ENCODE measurements around the gene KIF20B.

KIF20B gene, protein sequence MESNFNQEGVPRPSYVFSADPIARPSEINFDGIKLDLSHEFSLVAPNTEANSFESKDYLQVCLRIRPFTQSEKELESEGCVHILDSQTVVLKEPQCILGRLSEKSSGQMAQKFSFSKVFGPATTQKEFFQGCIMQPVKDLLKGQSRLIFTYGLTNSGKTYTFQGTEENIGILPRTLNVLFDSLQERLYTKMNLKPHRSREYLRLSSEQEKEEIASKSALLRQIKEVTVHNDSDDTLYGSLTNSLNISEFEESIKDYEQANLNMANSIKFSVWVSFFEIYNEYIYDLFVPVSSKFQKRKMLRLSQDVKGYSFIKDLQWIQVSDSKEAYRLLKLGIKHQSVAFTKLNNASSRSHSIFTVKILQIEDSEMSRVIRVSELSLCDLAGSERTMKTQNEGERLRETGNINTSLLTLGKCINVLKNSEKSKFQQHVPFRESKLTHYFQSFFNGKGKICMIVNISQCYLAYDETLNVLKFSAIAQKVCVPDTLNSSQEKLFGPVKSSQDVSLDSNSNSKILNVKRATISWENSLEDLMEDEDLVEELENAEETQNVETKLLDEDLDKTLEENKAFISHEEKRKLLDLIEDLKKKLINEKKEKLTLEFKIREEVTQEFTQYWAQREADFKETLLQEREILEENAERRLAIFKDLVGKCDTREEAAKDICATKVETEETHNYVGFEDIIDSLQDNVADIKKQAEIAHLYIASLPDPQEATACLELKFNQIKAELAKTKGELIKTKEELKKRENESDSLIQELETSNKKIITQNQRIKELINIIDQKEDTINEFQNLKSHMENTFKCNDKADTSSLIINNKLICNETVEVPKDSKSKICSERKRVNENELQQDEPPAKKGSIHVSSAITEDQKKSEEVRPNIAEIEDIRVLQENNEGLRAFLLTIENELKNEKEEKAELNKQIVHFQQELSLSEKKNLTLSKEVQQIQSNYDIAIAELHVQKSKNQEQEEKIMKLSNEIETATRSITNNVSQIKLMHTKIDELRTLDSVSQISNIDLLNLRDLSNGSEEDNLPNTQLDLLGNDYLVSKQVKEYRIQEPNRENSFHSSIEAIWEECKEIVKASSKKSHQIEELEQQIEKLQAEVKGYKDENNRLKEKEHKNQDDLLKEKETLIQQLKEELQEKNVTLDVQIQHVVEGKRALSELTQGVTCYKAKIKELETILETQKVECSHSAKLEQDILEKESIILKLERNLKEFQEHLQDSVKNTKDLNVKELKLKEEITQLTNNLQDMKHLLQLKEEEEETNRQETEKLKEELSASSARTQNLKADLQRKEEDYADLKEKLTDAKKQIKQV (N-terminal part only)

DNA sequence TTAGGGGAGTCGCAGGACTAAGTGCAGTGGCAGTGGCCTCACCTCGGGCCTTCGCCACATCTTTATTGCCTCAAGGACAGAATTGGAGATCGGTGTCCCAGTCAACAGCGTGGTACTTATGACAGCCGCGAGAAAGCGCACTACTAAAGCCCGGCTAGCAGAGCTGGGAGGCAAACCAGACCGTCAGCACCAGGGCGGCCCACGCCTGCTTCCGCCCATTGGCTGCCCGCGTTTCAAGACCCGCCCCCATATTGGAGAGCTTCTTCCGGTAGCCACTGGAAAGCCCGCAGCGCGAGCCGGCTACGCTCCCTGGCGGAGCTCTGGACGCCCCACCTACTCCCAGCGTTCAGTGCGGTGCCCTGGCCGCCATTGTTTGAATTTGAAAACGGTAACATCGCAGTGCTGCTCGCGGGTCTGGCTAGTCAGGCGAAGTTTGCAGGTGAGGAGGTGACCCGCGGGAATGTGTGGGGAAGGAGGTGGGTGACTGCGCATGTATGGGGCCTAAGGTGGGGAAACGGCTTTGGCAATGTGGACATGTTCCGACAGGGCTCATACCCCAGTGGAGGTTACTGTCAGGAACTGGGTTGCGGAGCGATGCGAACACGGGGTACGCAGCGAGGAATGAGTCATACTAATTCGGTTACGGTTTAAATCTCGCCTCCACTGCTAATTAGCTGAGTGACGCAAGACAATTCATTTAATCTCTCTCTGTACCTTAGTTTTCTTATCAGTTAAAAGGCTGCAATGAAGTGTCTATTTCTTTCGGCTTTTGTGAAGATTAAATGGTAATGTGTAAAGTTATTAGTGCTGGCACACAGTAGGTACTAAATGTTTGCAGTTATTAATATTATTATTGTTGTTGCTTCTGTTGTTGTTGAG, at the start of gene KIF20B:
Gene KIF20B, plus strand, starts transcription at position 349 of the 879 bp plus-strand sequence. CDS start 3,705 bp downstream, outside the sequence.
- DNase-seq (ENCODE audit: low read depth, low spot score), result peak; percentile 86

DNA sequence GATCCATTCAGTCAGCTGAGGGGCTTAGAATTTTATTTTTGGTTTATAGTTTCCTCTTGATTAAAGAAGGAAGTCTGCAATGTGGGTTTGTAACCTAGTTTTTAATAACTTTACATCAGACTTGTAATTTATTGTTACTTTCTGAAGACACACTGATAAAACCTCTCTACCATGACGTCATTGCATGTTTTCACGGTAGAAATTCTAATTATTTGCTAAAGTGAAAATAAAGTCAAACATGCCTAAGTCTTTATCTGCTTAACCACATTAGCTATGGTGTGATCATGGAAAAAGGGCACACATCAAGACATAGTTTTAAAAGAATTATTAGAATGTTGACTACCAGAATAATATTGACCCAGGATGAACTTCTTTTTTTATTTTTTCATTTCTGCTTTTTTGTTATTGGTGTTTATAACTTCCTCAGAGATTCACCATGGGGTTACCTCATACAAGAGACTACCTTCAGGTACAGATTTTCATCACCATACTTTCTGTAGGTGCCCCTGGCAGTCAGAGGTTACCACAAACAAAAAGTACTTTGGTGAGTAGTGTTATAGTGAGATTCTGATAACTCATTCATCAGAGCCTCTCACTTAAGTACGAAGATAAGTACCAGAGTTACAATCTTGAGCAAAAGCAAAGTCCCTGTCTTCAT, 49.3 kb upstream of the KIF20B start:
- no peak for DNase-seq (ENCODE audit: low read depth, low spot score)

DNA sequence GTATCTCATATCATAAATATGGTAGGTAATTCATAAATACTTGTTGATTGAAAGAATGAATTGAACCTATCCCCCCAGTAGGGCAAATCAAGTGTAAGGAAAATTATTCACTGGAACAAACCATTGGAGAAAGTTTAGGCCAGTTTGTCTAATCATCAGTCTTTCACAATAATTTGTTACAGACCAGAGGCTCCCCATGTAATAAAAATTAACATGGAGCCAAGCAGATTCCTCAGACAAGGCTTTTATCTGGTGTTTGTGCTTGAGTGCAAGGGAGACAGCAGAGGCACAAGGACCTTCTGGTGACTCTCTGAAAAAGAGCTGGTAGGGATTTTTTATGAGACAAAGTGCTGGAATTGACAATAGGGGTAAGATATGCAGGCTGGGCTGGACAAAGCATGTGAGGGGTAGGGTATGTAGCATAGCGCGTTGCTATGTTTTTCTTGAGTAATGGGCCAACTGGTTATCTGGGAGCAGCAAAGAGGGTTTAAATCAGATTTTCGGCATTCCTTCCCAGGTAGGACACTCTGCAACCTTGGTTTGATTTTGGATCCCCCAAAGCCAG, 48.5 kb upstream of the KIF20B start:
- DNase-seq (ENCODE audit: low read depth, low spot score), result no peak

DNA sequence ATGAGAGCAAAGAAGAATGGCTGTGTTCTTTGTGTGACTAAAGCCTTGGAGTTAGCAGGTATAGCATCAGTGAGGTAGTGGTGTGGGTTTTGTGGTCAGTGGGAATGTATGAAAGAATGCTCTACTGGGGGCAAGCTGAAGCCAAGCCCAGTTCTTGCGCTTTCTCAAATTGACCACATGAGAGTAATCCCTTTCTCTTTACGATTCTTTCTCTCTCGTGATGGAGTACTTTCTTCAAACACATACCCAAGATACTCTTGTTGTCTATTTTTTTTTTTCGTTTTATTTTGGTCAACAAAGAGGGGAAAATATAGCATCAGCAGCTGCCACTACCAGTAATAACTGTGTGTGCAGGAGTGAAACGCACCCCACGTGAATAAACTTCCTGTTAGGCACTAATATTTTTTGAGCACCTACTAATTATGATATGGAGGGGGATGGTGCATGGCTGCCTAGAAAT, 48.0 kb upstream of the KIF20B start:
- no peak for DNase-seq (ENCODE audit: low read depth, low spot score)

DNA sequence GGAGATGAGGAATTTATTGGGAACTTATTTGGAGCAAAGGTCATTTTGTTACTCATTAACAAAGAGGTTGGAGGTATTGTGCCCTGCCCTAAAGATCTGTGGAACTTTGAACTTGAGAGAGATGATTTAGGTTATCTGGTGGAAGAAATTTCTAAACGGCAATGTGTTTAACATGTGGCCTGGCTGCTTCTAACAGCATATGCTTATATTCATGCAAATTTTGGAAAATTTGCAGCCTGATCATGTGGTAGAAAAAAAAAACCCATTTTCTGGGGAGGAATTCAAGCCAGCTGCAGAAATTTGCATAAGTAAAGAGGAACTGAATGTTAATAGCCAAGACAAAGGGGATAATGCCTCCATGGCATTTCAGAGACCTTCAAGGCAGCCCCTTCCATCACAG, 45.7 kb upstream of the KIF20B start:
- no peak for DNase-seq (ENCODE audit: low read depth, low spot score)

DNA sequence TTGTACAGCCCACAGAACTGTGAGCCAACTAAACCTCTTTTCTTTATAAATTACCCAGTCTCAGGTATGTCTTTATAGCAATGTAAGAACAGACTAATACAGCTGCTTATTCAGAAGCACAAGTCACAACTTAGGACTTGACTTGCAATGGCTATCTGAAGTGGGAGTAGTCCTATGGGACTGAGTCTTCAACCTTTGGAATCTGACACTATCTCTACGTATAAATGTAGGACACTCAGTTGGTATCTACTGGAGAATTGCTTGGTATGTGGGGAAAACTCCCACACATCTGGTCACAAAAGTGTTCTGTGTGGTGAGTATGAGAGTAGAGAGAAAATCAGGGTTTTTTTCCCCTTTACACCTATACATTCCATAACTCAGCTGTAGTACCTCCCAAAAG, 44.1 kb upstream of the KIF20B start:
- no peak for DNase-seq (ENCODE audit: low read depth, low spot score)

DNA sequence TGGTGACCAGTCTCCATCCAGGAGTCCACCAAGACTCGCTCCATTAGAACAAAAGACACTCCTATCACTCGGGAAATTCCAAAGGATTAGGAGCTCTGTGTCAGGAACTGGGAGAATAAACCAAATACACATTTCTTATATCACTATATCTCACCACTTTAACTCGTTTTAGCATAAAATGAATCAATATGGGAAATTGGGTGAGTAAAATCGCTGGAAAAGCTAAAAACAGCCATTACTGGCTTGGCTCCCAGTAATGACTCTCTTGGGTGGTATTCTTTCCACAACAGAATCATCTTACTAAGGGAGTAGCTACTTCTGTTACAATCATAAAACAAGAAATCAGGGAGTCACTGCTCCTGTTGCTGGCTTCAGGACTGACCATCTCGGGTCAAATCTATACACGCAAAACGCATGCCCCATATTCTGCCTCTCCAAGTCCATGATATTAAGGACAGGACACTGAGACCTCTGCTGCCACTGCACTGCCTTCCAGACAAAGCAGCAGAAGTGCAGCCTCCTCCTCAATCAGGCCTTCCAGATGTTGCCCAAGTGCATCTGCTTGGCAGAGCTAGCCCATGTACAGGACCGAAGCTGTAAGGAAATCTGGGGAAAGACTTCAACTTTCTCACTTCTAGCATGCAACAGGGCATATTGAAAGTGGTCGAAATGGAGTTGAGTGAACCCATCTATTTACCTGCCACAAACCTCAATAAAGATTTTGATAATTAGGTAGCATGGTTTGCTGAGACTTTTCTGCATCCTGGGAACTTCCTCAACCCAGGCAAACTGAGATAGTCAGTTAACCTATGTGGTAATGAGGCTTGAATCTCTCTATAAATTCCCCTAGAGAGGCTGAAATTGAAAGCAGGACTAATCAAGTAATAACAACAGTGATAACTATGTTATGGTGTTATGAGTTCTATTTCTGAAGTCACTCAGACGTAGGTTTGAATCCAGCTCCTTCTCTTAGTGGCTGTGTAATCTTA, 42.0 kb upstream of the KIF20B start:
- no peak for DNase-seq (ENCODE audit: low read depth, low spot score)

DNA sequence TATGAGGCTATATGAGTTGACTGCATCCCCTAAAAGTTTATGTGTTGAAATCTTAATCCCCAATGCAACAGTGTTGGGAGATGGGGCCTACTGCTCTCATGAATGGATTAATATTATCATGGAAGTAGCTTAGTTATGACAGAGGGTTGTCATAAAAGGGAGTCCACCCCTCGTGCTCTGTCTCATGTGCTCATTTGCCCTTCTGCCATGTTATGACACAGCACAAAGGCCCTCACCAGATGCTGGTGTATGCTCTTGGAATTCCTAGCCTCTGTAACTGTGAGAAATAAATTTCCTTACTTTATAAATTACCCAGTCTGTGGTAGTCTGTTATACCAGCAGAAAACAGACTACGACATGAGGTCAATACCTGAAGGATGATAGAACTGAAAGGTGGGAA, 38.8 kb upstream of the KIF20B start:
- no peak for DNase-seq (ENCODE audit: low read depth, low spot score)

DNA sequence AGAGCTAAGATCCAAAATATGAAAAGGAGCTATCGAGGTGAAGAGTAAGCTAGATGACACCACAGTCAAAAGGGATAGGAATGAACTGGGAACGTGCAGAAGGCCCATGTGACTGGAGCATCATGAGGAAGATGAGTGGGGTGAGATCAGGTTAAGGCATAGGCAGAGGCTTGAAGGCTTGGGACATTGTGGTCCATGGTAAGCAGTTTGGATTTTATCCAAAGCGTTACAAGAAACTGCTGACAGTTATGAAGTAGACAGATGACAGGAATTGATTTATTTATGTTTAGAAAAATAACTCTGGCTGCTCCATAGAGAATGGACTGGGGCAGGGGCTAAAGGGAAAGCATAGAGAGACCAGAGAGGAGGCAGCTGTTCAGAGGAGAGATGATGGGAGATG, 38.2 kb upstream of the KIF20B start:
- no peak for DNase-seq (ENCODE audit: low read depth, low spot score)

DNA sequence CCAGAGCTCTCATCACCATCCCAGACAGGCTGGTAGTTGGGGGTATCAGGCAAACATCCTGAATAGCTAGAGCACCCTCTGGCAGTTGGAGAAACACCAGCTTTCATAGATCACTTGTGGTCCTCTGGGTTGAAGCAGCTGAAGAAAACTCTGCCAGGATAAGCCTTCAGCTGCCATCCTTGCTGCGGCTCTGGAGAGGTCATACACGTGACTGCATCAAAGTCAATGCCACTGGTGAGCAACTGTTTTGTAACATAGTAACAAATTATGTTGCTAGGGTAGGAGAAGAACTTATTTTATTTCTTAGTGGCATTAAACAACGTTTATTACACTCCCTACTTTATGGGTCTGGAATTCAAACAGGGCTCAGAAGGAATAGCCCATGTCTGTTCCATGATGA, 37.2 kb upstream of the KIF20B start:
- DNase-seq (ENCODE audit: low read depth, low spot score), result no peak

DNA sequence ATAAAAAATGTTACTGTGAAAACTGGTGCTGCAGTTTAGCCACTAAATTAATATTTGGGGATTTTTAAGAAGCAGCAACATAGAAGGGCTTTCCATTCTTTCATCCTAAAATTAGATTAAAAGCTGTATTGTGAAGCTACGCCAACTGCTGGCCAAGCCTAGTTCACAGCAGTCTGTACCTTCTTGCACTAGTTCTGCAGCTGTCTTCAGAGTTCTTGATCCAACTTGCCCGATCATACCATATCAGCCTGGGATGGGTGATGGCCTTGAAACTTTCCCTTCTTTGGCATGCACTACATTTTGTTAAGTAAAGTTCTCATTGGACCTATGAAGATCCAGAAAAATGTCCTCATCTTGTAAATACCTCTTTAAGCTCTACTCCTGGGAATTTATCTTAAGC, 36.1 kb upstream of the KIF20B start:
- DNase-seq (ENCODE audit: low read depth, low spot score), result no peak

DNA sequence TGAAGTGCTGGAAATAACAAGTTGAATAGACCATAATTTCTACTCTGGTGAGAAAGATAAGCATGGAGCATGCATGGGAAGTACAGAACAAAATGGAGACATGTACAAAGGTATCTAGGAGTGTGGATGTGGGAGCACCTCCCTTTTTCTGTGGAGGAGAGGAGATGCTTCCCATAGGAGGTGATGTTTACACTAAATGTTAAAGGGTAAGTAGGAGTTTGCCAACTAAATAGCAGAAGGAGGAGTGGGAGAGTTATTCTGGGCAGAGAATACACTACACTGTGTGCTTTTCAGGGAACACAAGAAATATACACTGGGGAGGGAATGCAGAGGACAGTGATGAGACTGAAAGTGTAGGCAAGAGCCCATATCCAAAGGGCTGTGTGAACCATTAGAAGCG, 35.3 kb upstream of the KIF20B start:
- DNase-seq (ENCODE audit: low read depth, low spot score), result no peak

DNA sequence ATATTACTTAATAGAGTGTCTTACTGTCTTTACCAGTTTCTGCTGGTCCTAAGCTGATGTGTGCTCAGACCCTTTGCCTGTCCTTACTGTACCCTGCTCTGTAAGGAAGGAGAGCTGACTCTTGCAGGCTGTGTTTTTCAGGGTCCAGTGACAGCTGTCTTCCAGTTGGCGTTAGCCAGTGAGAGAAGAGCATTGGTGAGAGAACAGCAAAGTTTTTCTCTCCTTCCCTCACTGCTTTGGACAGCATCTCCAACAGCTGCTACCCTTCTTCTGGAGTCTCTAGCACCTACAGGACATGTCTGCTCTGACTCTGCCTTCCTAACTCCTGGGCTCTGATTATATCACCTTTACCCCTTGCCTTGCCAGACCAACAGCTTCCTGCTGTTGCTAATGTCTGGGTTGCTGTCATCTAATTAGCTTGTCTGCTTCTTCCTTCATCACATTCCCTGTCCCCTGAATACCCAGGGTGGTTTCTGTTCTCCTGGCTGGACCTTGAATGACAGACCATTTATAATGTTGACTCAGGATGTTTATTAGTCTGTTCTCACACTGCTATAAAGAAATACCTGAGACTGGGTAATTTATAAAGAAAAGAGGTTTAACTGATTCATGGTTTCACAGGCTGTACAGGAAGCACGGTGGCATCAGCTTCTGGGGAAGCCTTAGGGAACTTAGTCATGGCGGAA, 32.9 kb upstream of the KIF20B start:
- DNase-seq (ENCODE audit: low read depth, low spot score), result no peak

DNA sequence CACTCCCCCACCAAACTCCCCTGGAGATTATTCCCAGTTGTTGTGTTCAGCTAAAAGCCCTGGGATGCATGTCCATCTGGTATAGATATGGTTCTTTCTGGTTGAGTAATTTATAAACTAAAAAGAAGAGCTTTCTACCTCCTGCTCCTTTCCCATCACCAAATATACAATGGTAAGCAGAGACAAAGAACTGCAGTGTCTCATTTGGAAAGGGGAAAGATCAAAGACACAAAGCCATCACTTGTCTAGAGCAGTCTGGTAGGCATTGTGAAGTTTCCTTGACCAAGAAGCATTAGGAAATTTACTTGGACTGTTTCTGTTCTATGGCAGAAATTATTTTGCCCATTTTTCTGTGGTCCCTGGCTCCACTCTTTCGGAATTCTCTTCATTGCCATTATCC, 31.4 kb upstream of the KIF20B start:
- no peak for DNase-seq (ENCODE audit: low read depth, low spot score)

DNA sequence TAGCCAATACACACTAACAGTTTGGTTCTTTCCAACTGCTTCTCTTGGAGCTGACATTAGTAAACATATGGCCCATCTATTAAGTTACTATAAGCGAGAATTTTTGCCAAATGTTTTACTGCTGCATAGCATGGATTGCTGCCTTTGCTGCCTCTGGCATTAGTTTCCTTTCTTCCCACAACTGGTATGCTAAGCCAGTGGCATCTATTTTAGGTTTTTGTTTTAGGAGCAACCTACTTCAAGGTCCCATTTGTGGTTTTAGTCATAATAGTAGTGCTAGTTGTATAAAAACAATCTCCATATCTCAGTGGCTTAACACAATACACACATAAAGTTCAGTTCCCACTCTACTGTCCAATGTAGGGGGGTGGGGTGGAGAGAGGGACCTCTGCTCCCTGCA, 30.5 kb upstream of the KIF20B start:
- no peak for DNase-seq (ENCODE audit: low read depth, low spot score)

DNA sequence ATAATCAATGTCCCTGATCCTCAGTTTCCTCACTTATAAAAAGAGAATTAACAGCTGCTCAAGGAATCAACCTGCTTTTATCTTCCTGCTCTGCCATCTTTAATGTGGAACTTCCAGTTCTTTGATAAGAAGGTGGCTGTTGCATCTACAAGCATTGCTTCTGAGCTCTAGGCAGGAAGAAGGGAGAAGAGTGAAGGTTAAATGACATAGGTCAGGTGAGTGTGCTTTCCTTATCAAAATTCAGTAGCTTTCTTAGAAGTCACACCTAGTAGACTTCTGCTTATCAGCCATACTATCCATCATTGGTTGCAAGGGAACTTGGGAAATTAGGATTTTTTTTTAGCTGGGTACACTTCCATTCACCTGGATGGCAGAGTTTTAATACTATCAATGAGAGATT, 24.0 kb upstream of the KIF20B start:
- no peak for DNase-seq (ENCODE audit: low read depth, low spot score)

DNA sequence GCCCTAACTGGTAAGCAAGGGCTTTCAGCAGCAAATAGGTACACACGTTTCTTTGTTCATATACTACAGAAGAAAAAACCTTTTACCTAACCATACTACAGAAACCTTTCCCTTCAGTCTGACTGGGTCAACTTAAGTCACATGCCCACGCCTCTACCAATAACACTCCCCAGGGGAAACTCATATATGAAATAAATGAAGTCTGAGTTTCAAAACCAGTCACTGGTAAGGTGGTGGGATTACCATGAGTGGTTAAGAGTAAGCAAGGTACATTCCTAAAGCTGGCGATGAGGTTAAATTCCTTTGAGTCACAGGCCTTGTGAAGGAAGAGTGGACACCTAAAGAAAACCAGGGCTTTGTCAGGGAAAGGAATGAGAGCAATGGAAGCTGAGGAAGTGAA, 21.4 kb upstream of the KIF20B start:
- DNase-seq (ENCODE audit: low read depth, low spot score), result no peak

DNA sequence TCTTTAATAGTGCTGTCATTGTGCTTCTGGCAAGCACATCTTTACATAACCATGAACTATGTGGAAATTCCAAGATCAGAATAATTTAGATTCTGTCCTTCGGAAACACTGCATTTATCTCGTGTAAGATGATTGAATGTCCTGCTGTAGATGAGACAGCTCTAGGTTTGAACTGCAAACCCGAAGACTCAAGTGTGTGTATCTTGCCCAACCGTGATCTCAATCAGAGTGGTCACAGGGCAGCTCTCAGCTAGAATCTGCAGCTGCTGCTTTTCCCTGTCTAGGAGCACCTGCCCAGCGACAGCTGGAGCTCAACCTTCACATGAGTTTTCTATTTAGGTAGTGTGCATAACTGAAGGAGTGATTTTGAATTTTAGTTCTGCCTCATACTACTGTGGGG, 17.5 kb upstream of the KIF20B start:
- no peak for DNase-seq (ENCODE audit: low read depth, low spot score)
